ENCODE results near the gene KLHDC8A. TPM values are rescaled to one million over a fixed set of nuclear protein-coding genes. Genes with fewer than 3 reads are reported as not detected.

The KLHDC8A gene
- total RNA-seq, 1 experiment from 2014 or later: 0.49 TPM

GRCh38 chr1:205328476-205328875, 28.2 kb downstream of the KLHDC8A start:
- Histone ChIP-seq H3K27me3 (ENCODE audit: insufficient read depth, low read length) (no peaks in the 10 kb centered on the region), H2AFZ (ENCODE audit: low read depth, low read length, poor library complexity, severe bottlenecking) (no peak overlapping the region), H3K4me2 (ENCODE audit: low read length) (no peak overlapping the region), H4K20me1 (ENCODE audit: insufficient read depth) (no peaks in the 10 kb centered on the region), H3K4me1 (ENCODE audit: control insufficient read depth in 1 of 2, insufficient read depth in 2 of 2, low read length in 2 of 2) (peaks cover 0 to 8% of the 10 kb centered on the region in 2 experiments; a peak in 1 of 4 replicates), H3K27ac (ENCODE audit: low read depth, low read length) (no peak overlapping the region), H3K9me3 (ENCODE audit: control insufficient read depth in 1 of 2, insufficient read depth in 1 of 2, low read depth in 1 of 2, low read length in 2 of 2) (no peaks in the 10 kb centered on the region), H3K4me3 (replicated peaks in 1 of 2; ENCODE audit: low read depth in 1 of 2, low read length in 2 of 2) (no peak overlapping the region), H3K9me2 (ENCODE audit: insufficient read depth) (no peaks in the 10 kb centered on the region), H3K9ac (ENCODE audit: low read length) (no peak overlapping the region), H3K79me2 (ENCODE audit: insufficient read depth, low read length) (no peaks in the 10 kb centered on the region), H3K36me3 (ENCODE audit: control insufficient read depth in 1 of 2, insufficient read depth in 2 of 2, low read length in 2 of 2) (no peaks in the 10 kb centered on the region)
- intact Hi-C loops (cut with micrococcal nuclease): loop anchor here (5.0 kb wide), 1 partner anchor 341 kb away; no protein-coding TSS in a partner anchor
- no TSS peak for BruUV-seq (replicated peaks)
- RAD21 ChIA-PET (ENCODE audit: low non-redundant PET in 1 of 2, low total read pairs in 2 of 2, uncharacterized antibody in 2 of 2, unreplicated experiment in 2 of 2): no interaction called here
- POLR2A ChIA-PET: no interaction called here
- no peak for ATAC-seq
- DNase-seq (ENCODE audit: low read depth, low spot score): no peak
- TF ChIP-seq ZFX (IDR thresholded peaks at IDR 0.05) (no peak), JUND (IDR thresholded peaks at IDR 0.05) (no peak), CBX3 (IDR thresholded peaks at IDR 0.05; ENCODE audit: low read depth) (no peak), ATF3 (IDR thresholded peaks at IDR 0.05) (no peak), SIN3A (IDR thresholded peaks at IDR 0.05; ENCODE audit: low read depth) (no peak), ZBTB33 (IDR thresholded peaks at IDR 0.05; ENCODE audit: extremely low read depth, insufficient replicate concordance, low read length) (no peak), RAD21 (IDR thresholded peaks at IDR 0.05; ENCODE audit: low read depth) (no peak), EZH2phosphoT487 (IDR thresholded peaks at IDR 0.05; ENCODE audit: borderline replicate concordance) (no peak), FOSL1 (IDR thresholded peaks at IDR 0.05; ENCODE audit: low read depth) (no peak), ZNF274 (IDR thresholded peaks at IDR 0.05; ENCODE audit: low read depth, low read length) (no peak), EZH2 (IDR thresholded peaks at IDR 0.05) (no peak), POLR2AphosphoS5 (IDR thresholded peaks at IDR 0.05; ENCODE audit: low read depth, low read length) (no peak), CTCF (IDR thresholded peaks at IDR 0.05 in 2 of 3, conservative IDR thresholded peaks at IDR 0.05 in 1 of 3; ENCODE audit: borderline replicate concordance in 1 of 3, insufficient read depth in 1 of 3, low read depth in 2 of 3, low read length in 2 of 3) (no peak), POLR2A (IDR thresholded peaks at IDR 0.05; ENCODE audit: borderline replicate concordance, extremely low read depth, insufficient read depth, insufficient read length) (no peak), SP1 (IDR thresholded peaks at IDR 0.05; ENCODE audit: low read depth) (no peak), YY1 (IDR thresholded peaks at IDR 0.05; ENCODE audit: extremely low read depth, insufficient replicate concordance, low read depth, low read length) (no peak), MAX (IDR thresholded peaks at IDR 0.05) (no peak), CEBPB (IDR thresholded peaks at IDR 0.05; ENCODE audit: low read depth) (no peak), EGR1 (IDR thresholded peaks at IDR 0.05; ENCODE audit: low read depth) (no peak)
- CTCF ChIA-PET: interaction anchor here (10.6 kb wide), 1 partner anchor 54 kb away, joined by 397 read pairs; no protein-coding TSS in a partner anchor
